ENCODE measurements around the gene CILP2.

CILP2 gene

GRCh38 chr19:19517235-19517619 lies 20.8 kb upstream of the CILP2 start:
- no peaks in the 10 kb centered on the region for H3K27me3 ChIP-seq (ENCODE audit: control insufficient read depth, insufficient read depth, low read length)
- H3K4me3 ChIP-seq (ENCODE audit: low read depth, low read length): peak overlapping the region; percentile 82
- H3K9me3 ChIP-seq (ENCODE audit: control insufficient read depth, low read length): no peaks in the 10 kb centered on the region
- H3K79me2 ChIP-seq: peaks cover 41% of the 10 kb centered on the region
- H3K9ac ChIP-seq: no peak overlapping the region
- peak overlapping the region; percentile 72 for H3K4me2 ChIP-seq (ENCODE audit: low read length)
- no peak overlapping the region for H3K27ac ChIP-seq
- no peak for TF ChIP-seq CTCF (IDR thresholded peaks at IDR 0.05)
- H2AFZ ChIP-seq: no peak overlapping the region
- H3K36me3 ChIP-seq (ENCODE audit: control insufficient read depth, insufficient read depth, low read length): no peaks in the 10 kb centered on the region
- peaks cover 10% of the 10 kb centered on the region for H3K4me1 ChIP-seq

GRCh38 chr19:19520989-19521388 lies 17.1 kb upstream of the CILP2 start:
- Histone ChIP-seq H3K36me3 (ENCODE audit: control insufficient read depth, insufficient read depth, low read length) (no peaks in the 10 kb centered on the region), H3K4me3 (ENCODE audit: low read depth, low read length) (no peak overlapping the region), H3K9ac (no peak overlapping the region), H3K4me1 (peaks cover 10% of the 10 kb centered on the region), H3K79me2 (peaks cover 47% of the 10 kb centered on the region), H3K27me3 (ENCODE audit: control insufficient read depth, insufficient read depth, low read length) (no peaks in the 10 kb centered on the region), H2AFZ (no peak overlapping the region), H3K4me2 (ENCODE audit: low read length) (no peak overlapping the region), H3K9me3 (ENCODE audit: control insufficient read depth, low read length) (no peaks in the 10 kb centered on the region), H3K27ac (no peak overlapping the region)
- TF ChIP-seq CTCF (IDR thresholded peaks at IDR 0.05): no peak

GRCh38 chr19:19523177-19523576 lies 14.9 kb upstream of the CILP2 start:
- no peak overlapping the region for H3K27ac ChIP-seq
- H3K4me2 ChIP-seq (ENCODE audit: low read length): no peak overlapping the region
- H2AFZ ChIP-seq: no peak overlapping the region
- no peaks in the 10 kb centered on the region for H3K27me3 ChIP-seq (ENCODE audit: control insufficient read depth, insufficient read depth, low read length)
- no peak for TF ChIP-seq CTCF (IDR thresholded peaks at IDR 0.05)
- H3K4me3 ChIP-seq (ENCODE audit: low read depth, low read length): no peak overlapping the region
- no peak overlapping the region for H3K9ac ChIP-seq
- H3K36me3 ChIP-seq (ENCODE audit: control insufficient read depth, insufficient read depth, low read length): no peaks in the 10 kb centered on the region
- peaks cover 31% of the 10 kb centered on the region for H3K79me2 ChIP-seq
- no peaks in the 10 kb centered on the region for H3K9me3 ChIP-seq (ENCODE audit: control insufficient read depth, low read length)
- H3K4me1 ChIP-seq: peaks cover 3% of the 10 kb centered on the region

GRCh38 chr19:19524053-19524452 lies 14.0 kb upstream of the CILP2 start:
- Histone ChIP-seq H3K4me2 (ENCODE audit: low read length) (no peak overlapping the region), H3K27ac (no peak overlapping the region), H3K79me2 (peaks cover 27% of the 10 kb centered on the region), H3K9me3 (ENCODE audit: control insufficient read depth, low read length) (no peaks in the 10 kb centered on the region), H2AFZ (no peak overlapping the region), H3K9ac (no peak overlapping the region), H3K36me3 (ENCODE audit: control insufficient read depth, insufficient read depth, low read length) (no peaks in the 10 kb centered on the region), H3K4me3 (ENCODE audit: low read depth, low read length) (no peak overlapping the region), H3K4me1 (peaks cover 3% of the 10 kb centered on the region), H3K27me3 (ENCODE audit: control insufficient read depth, insufficient read depth, low read length) (no peaks in the 10 kb centered on the region)
- no peak for TF ChIP-seq CTCF (IDR thresholded peaks at IDR 0.05)

- H3K79me2 ChIP-seq: peaks cover 14% of the 10 kb centered on the region
- no peaks in the 10 kb centered on the region for H3K9me3 ChIP-seq (ENCODE audit: control insufficient read depth, low read length)
- no peaks in the 10 kb centered on the region for H3K36me3 ChIP-seq (ENCODE audit: control insufficient read depth, insufficient read depth, low read length)
- no peak for TF ChIP-seq CTCF (IDR thresholded peaks at IDR 0.05)
- H3K27me3 ChIP-seq (ENCODE audit: control insufficient read depth, insufficient read depth, low read length): no peaks in the 10 kb centered on the region
- H3K9ac ChIP-seq: no peak overlapping the region
- H2AFZ ChIP-seq: no peak overlapping the region
- no peak overlapping the region for H3K27ac ChIP-seq
- no peak overlapping the region for H3K4me3 ChIP-seq (ENCODE audit: low read depth, low read length)
- H3K4me1 ChIP-seq: peaks cover 3% of the 10 kb centered on the region
- H3K4me2 ChIP-seq (ENCODE audit: low read length): no peak overlapping the region
These were observed 12.3 kb upstream of the CILP2 start for GRCh38 chr19:19525611-19526380.

Data from parathyroid adenoma (tissue), 2 donors.